ENCODE results near the gene AUP1.

GRCh38 chr2:74503506-74504475 is 25.7 kb downstream of the AUP1 start:
- TF ChIP-seq, protein P1, sequence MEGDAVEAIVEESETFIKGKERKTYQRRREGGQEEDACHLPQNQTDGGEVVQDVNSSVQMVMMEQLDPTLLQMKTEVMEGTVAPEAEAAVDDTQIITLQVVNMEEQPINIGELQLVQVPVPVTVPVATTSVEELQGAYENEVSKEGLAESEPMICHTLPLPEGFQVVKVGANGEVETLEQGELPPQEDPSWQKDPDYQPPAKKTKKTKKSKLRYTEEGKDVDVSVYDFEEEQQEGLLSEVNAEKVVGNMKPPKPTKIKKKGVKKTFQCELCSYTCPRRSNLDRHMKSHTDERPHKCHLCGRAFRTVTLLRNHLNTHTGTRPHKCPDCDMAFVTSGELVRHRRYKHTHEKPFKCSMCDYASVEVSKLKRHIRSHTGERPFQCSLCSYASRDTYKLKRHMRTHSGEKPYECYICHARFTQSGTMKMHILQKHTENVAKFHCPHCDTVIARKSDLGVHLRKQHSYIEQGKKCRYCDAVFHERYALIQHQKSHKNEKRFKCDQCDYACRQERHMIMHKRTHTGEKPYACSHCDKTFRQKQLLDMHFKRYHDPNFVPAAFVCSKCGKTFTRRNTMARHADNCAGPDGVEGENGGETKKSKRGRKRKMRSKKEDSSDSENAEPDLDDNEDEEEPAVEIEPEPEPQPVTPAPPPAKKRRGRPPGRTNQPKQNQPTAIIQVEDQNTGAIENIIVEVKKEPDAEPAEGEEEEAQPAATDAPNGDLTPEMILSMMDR (IDR thresholded peaks at IDR 0.05), result no peak
- no peak for TF ChIP-seq EP300 (IDR thresholded peaks at IDR 0.05)
